DMS53 treated with DMSO at 0.1 percent for 48 hours (cell line): Measurements from ENCODE around the gene RTL10.

Experiments used
- DNase-seq: peaks from one replicate; lab custom pipeline; 2025; ENCODE audit not compliant: unreplicated experiment; lab: John Stamatoyannopoulos, UW

Gene RTL10, protein sequence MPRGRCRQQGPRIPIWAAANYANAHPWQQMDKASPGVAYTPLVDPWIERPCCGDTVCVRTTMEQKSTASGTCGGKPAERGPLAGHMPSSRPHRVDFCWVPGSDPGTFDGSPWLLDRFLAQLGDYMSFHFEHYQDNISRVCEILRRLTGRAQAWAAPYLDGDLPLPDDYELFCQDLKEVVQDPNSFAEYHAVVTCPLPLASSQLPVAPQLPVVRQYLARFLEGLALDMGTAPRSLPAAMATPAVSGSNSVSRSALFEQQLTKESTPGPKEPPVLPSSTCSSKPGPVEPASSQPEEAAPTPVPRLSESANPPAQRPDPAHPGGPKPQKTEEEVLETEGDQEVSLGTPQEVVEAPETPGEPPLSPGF

DNA sequence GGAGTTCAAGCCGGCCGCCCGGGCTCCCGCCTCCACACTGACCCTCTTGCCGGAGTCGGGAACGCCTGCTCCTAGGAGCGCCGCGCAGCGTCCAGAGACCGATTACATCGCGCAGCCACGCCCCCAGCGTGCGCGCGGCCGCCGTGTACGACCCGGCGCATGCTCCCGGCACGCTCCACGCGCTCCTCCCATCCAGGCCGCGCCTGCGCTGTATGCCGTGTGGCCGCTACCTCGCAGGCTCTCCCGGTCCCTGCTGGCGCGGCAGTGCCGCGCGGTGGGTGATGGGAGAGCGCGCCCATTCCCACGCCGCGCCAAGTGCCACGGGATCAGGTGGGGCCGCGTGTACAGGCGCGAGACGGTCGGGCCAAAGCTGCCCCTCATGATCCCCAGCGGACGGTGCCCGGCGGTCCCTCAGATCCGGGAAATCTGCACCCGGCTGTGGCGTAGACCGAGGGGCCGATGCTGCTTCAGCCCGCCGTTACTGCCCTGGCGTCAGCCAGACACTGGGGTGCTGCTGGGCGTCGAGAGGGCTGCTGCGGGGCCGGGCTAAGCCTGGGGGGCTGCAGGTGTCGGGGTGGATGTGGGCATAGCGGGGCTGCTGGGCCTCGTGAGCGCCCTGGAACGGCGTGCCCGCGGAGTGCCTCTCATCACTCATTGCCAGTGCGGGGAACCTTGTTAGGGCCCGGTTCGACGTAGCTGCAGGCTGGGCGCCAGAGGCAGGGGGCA is at the start of gene RTL10, which contains the start of gene GNB1L:
Gene RTL10, minus strand, starts transcription at position 97 of the 726 bp plus-strand sequence. CDS start 2,613 bp downstream, outside the sequence.
Gene GNB1L, minus strand, starts transcription at position 97 of the 726 bp plus-strand sequence. CDS start 33,519 bp downstream, outside the sequence.
- peak; percentile 58 for DNase-seq

DNA sequence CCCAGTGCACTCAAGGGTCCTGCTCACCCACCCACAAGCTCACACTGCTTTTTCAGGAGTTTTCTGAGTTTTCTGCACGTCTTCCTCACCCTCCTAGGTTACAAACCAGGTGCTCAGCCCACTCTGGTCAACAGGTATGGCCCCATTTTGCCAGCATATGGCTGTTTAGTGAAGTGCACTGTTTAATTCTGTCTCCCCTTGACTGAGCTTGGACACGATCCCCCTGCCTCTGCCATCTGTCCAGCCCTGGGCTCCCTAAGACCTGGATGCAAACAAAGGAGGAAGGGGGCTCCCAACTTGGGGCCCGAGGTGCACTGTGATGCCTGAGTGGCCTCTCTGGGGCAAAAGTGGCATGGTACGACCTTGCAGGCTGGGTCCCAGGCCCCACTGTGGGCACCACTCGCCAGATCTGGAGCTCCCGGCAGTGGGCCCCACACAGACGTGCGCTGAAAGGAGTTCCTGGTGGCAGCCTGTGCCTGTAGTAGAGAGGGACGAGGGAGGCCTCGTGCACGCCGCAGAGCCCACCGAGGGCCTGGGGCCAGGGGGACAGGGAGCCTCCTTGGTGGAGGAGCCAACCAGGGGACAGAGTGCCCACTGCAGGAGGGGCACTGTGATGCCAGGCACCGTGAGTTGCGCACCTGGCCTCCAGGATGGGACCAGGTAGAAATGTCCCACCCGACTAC is 49.6 kb upstream of the RTL10 start:
- DNase-seq: no peak

DNA sequence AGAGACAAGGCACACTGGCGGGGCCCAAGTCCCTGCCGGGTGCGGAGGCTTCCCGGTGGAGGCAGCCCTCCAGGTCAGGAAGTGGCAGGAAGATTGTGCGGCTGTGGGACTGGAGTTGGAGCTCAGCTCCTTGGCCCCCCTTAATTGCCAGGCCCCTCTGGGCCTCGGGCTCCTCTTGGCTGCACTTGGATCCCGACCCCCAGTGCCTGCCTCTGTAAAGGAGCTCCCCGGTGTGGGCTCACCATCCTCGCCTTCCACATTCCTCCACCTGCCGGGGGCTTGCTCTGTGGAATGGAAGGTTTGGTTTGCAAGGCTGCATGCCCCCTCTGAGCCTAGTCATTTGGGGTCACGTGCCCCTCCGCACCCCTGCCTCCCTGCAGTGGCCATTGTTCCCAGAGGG is 48.8 kb upstream of the RTL10 start:
- DNase-seq: no peak

DNA sequence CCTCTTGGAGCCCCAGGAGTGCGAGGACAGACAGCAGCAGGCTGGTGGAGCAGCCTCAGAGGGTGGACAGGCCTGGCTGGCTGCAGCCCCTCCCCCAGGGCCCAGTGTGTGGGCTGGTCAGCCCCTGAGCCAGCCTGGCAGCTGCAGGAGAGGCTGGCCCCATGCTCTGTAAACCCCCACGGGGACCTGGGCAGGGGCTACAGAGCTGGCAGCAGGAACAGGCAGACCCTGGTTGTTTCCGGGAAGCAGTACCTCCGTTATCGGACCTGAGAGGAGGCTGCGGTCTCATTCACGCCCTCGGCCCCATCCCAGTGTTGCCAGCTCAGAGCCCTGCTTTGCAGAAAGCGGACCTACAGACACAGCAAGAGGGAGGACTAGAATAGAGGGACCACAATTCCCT is 48.4 kb upstream of the RTL10 start:
- DNase-seq: no peak

DNA sequence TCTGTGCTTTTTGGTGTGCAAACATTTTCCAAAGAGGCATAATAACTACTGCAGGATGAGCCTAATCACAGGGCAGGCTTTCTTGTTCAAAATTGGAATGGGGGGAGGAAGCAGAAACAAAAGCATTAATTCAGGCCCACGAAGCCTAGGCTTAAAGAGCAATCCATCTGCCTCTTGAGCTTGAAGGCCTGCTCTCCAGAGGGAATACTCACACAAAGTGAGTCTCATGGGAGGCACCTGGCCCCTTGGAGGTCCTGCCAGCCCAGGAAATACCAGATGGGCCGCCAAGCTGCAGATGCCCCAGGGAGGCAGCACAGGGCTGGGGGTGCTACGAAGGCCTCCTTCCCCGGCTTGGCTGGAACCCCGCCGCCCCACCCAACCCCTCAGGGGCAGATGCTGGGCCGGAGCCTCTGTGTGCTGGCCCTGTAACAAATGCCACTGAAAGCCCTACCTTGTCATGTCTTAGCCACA is 47.6 kb upstream of the RTL10 start:
- no peak for DNase-seq

DNA sequence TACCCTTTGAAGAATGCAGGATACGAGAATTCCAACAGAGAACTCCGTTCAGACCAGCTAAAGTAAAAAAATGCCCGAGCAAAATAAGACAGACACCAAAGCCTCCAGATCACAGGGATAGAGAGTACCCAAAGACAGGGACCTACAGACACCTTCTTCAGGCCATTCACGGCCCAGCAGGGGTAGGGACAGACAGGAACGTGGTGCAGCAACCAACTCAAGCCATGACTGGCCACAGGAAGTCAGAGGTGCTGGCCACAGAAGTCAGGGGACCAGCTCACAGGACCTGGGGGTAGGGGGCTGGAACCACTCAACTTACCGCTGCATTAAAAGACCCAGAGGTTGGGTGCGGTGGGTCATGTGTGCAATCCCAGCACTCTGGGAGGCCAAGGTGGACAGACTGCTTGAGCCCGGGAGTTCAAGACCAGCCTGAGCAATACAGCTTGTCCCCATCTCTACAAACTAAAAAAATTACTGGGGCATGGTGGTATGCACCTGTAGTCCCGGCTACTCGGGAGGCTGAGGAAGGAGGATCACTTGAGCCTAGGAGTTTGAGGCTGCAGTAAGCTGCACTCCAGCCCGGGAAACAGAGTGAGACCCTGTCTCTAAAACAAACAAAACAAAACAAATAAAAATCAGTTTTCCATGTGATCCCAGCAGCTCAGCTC is 47.0 kb upstream of the RTL10 start:
- DNase-seq: no peak

DNA sequence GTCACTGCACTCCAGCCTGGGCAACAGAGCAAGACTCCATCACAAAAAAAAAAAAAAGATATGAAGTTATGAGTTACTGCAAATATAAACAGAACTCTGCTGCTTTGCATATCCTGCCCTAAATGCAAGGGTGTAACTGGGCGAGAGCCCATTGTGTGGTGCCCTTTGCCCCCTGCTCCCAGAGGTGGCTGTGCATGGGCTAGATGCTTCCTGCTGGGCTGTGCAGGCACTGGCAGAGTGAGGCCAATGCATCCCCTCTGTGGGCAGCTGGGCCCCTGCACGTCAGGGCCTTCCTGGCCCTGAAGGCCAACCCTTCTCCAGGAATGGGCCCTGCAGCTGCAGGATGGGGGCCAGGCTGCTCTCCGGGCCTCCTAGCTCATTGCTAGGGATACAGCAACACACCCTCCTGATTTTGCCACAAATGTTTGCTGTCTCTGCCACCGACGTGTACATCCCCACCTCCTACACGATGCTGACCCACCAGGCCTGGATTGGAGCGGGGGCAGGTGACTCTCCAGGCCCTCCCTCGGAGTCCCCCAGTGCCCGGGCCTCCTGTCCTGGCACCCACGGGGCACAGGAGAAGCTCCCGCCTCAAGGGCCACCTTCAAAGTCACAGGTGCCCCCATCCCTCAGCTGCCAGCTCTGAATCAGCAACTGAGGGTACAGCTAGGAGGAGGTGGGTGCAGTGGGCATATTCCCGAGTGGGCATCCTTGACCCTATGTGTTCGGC is 46.2 kb upstream of the RTL10 start:
- DNase-seq: no peak

DNA sequence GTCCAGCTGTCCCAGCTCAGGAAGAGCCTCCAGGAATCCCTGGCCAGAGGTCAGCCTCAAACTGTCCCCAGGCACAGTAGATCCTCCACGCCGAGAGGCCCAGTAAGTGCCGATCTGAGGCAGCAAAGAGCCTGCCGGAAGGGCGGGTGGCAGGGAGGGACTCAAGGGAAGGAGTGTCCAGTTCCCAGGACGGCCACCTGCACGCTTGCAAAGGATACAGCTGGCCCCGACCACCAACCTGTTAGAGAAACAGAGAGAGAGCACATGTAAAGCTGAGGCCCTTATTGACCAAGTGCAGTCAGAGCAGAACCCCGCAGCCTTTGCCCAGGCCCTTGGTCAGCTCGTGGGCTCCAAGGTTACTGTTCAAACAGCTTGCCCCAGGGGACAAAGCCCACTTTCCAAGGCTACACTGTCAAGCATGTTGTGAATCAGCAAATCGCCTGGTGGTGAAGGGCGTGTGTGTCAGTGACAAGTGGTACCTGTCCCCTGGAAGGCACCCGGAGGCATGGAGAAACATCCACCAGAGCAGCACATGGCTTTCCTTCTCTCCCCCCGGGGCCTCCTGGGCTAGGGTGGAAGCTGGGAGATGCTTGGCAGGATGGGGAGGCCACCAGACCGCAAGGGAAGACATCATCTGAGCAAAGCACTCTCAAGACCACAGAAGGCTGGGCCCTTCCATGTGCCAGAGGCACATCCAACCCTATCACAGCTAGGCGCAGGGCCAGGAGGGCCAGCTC is 44.3 kb upstream of the RTL10 start:
- no peak for DNase-seq

DNA sequence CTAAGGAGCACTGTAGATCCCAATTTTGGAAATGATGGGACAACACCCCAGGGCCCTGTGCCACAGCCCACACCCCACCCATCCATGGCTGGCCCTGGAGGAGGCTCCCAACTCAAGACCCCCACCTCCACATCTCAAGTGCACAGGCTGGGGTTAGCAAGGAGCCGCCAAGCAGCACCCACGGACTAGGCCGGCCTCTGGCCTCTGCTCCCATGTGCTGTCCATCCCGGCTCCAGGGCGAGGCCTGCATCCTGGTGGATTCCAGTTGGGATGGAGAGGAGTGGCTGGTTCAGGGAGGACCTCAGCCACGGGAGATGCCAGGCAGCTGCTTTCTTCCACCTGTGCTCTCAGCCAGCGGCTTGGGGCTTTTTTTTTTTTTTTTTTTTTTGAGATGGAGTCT is 43.5 kb upstream of the RTL10 start:
- no peak for DNase-seq

DNA sequence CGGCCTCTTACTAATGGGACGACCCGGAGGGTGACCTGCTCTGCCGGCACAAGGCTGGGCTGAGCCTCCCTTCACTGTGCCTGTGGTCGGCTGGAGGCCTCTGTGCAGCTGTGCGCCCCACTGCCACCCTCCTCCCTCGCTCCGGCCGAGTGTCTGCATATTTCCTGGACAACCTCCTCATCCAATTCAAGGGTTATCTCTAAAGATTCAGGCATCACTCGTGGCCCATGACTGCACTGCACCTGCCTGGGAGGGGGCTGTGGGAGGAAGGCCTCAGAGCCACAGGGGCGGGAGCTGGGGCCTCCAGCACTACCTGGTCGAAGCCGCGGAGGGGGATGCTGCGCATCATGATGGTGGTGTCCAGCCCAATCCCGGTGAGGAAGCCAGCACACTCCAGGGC is 43.1 kb upstream of the RTL10 start:
- no peak for DNase-seq

DNA sequence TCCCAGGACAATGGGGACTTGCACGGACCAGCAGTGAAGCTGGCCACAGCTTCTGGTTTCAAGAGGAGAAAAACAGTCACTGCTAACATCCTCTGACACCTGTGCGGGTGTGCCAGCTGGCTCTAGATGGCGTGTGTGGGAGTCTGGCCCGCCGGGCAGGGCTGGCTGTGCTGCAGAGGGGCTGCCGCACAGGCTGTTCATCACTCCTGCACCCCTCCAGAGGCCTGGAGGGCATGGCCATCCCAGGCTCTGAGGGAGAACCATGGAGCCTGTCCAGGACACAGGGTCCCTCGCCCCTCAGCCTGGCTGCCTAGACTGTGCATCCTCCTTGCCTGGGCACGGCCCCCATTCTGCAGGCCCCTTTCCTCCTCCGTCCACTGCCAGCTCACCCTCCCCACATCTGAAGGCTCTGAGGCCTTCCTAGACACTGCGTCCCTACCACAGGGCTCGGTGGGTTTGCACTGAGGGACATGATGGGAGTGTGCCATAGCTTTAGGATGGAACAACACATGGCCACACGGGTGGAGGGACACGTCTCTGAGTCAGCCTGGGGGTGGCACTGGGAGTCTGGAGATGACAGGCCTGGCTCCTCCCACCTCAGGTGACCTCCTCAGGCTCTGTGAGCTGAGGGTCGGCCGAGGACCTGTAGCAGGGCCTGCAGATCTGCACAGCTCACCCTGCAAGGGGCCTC is 42.1 kb upstream of the RTL10 start:
- DNase-seq: no peak

DNA sequence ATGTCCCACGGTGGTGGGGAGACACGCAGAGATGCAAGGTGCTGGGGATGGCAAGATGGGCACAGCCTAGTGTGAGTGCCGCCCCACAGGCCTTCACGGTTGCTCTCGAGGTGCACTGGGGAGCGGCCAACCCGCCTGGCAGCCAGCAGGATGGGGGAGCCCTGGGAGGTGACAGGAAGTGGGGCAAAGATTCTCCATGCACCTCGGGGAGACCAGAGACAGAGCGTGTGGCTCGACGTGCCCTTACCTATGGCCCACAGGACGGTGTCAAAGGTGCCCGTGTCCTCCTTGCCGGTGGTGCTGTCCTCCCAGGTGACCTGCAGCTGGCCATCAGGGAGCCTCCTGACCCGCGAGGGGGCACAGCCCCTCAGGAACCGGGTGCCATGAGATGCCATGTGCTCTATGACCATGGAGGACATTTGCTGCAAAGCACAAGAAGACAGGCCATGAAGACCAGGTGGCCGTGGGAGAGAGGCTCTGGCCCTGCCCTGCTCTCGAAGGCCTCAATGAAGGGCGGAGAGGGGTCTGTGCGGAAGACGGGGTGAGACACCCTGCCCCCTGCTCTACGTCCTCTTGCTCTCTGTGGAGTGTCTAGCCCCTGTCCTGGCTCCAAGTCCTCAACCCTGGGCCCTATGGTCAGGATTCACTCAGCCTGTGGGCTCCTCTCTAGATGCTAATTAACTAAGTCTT is 40.6 kb upstream of the RTL10 start:
- no peak for DNase-seq

DNA sequence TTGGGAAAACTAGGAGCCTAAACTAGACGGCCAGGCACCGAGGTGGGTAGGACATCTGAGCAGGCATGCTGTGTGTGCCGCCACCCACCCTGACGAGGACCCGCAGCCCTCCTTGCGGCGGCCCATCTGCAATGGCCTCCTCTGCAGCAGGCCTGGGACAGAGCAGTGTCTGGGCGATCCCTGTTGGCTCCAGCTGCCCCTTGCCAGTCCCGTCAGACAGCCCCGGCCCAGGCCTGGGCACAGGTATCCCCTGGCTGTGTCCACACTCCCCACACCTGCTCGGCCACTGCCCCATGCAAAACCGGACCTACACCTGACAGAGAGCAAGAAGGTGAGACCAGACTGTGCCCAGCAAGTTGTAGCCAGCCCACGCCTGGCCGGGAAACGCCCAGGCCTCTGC is 38.7 kb upstream of the RTL10 start:
- DNase-seq: no peak

DNA sequence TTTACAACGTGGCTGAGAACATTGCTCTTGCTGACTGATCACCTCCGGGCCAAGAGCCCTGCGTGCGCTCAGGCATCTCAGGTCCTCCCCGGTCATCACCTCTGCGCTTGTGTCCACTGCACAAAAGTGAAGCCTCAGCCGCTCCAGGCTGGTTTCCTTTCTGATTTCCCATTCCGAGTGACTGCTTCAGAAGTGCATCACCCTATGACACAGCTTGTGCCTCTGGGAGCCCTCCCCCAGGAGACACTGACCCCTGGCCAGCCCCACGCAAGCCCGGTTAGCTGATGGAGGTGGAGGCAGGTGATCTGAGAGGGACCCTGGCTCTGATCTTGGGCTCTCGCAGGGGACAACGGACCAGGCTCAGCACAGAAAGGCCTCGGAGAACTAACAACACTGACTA is 38.3 kb upstream of the RTL10 start:
- DNase-seq: no peak

DNA sequence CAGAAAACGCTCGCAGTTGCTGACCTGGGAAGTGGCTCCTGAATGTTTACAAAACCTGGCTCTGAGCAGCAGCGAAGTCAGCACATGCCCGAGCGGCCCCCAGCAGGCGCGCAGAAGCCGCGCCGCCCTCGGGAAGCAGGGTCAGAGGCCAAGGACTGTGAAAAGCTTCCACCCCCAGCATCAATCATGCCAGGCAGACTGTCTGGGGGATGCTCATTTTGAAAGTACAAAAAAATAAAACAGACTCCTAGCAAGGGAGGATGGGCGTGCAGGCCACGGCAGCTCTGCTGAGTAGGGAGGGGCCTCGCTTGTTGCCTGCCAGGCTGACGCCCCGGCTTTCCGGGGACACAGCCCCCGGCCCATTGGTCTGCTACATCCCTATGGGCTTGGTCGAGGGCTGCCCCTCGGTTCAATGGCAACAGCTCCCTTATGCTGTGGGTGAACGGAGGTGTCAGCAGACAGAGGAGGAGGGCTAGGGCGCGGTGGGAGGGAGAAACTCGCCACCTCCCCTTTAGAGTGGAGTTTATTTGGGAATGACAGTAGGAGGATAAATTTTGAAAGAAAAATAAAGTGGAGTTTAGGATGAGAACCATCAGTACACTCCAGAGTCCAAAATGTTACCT is 37.7 kb upstream of the RTL10 start:
- DNase-seq: no peak

DNA sequence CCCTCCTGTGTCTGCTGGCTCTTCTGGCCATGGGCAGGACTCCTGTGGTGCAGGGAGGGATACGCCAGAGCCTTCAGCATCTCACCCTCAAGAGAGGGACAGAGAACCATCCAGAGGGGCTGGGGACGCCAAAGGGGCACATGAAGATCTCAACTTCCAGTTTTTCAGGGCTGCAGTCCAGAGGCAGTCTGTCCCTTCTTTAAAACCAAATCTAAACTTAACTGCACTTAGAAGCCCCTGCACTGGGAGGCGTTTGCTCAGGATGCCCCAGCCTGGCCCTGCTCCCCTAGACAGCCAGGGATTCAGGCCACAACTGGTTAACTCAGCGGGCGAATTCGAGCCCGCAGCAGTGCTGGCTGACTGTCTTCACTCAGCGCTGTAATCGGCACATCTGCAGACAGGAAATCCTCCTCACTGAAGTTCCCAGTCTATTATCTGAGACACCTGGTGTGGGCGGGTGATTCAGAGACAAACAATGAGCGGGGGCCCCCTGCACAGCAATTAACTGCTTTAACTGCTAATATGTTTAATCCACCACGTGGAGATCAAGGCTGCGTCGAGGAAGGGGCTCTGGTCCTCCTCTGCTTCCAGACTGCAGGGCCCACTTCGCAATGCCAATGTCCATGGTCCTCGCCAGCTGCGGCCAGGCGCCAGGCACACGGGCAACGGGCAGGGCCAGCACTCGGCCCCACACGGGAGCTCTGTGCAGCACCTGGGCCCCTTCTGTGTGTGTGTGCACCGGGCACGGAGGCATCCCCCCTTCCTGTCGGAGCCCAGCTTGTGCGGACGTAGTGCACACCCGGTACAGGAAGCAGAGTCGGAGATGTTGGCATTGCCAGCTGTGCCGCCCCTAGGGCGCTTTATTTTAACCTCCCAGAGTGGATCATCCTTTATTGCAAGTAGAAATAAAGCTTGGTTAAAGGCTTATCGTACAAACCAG is 36.9 kb upstream of the RTL10 start:
- DNase-seq: peak; percentile 5
